Measurements from ENCODE around the gene DNAJC5. TPM values are rescaled to one million over a fixed set of nuclear protein-coding genes. Genes with fewer than 3 reads are reported as not detected.

DNAJC5 gene
- total and polyA plus RNA-seq, 9 of the 15 experiments (the other 6 are each of a cell fraction or from before 2014, with no cell fraction given), result 0.95 to 42.8 (median 23.4) TPM

GRCh38 chr20:63935447-63935846, 40.5 kb downstream of the DNAJC5 start (continued):
- no peak for TF ChIP-seq ZBTB43 (CRISPR knock-in tag; IDR thresholded peaks at IDR 0.05)
- TF ChIP-seq ASH1L (IDR thresholded peaks at IDR 0.05; ENCODE audit: borderline replicate concordance, low read depth, partially characterized antibody), result no peak
- no peak for TF ChIP-seq BHLHE40 (IDR thresholded peaks at IDR 0.05; ENCODE audit: low read length)
- TF ChIP-seq SP2 (IDR thresholded peaks at IDR 0.05; ENCODE audit: extremely low read depth, low read depth, low read length, poor library complexity, severe bottlenecking), result no peak
- TF ChIP-seq BRF1 (IDR thresholded peaks at IDR 0.05; ENCODE audit: borderline replicate concordance, extremely low read depth, insufficient read length), result no peak
- TF ChIP-seq EWSR1 (IDR thresholded peaks at IDR 0.05; ENCODE audit: borderline replicate concordance, low read depth, partially characterized antibody), result no peak
- TF ChIP-seq TBL1XR1 (IDR thresholded peaks at IDR 0.05; ENCODE audit: low read length in 2 of 2), result no peak

GRCh38 chr20:63937596-63937995, 42.7 kb downstream of the DNAJC5 start:
- POLR2A ChIA-PET, result interaction anchor here (1.0 kb wide), 1 partner anchor 14 kb away, joined by 3 read pairs; no protein-coding TSS in a partner anchor
- H3K79me2 ChIP-seq (ENCODE audit: control insufficient read depth, insufficient read depth, low read length), result peaks cover 7% of the 10 kb centered on the region
- no peaks in the 10 kb centered on the region for H3K9me1 ChIP-seq (ENCODE audit: control insufficient read depth, insufficient read depth, low read length)
- CTCF ChIA-PET (ENCODE audit: low intra/inter-chr PET ratio), result no interaction called here
- H3K4me3 ChIP-seq, result no peak overlapping the region
- TF ChIP-seq HMGN3 (IDR thresholded peaks at IDR 0.05; ENCODE audit: borderline replicate concordance, extremely low read depth, insufficient read length, low read depth, low read length) (no peak), COPS2 (conservative IDR thresholded peaks at IDR 0.05) (no peak), SNAPC5 (CRISPR knock-in tag; IDR thresholded peaks at IDR 0.05) (no peak), TEAD1 (CRISPR knock-in tag; IDR thresholded peaks at IDR 0.05) (no peak), ZBTB34 (CRISPR knock-in tag; IDR thresholded peaks at IDR 0.05) (no peak), FOXP1 (CRISPR knock-in tag; IDR thresholded peaks at IDR 0.05) (no peak), ELF1 (tag; IDR thresholded peaks at IDR 0.05) (no peak)
- DNase-seq (ENCODE audit: extremely low read depth in 1 of 4, low spot score in 3 of 4) (no peak), FAIRE-seq (peak; percentile 37), ATAC-seq (no peak)
- H3K36me3 ChIP-seq (ENCODE audit: control insufficient read depth, insufficient read depth, low read length), result peaks cover 75% of the 10 kb centered on the region; the same call in 2 of the 3 replicates
- no TSS peak for BruUV-seq (replicated peaks)
- in situ Hi-C loops (cut with MboI), result no loop called here
- no peak overlapping the region for H2AFZ ChIP-seq (ENCODE audit: low read depth, low read length)
- intact Hi-C loops (cut with micrococcal nuclease), result no loop called here
- peaks cover 4 to 54% of the 10 kb centered on the region in 2 experiments; a peak in 3 of 5 replicates for H3K4me1 ChIP-seq (replicated peaks in 1 of 2; ENCODE audit: control insufficient read depth in 2 of 2, insufficient read depth in 2 of 2, low read length in 2 of 2)
- H3K9ac ChIP-seq (ENCODE audit: insufficient read depth in 1 of 2, low read depth in 2 of 2, low read length in 2 of 2), result no peak overlapping the region
- no peaks in the 10 kb centered on the region for H3K27me3 ChIP-seq (ENCODE audit: control insufficient read depth in 2 of 2, insufficient read depth in 2 of 2, low read length in 2 of 2)
- WGBS (ENCODE audit: insufficient coverage, low coverage, missing lambda C conversion rate), result 93% methylated on average over 14 of the region's 14 CpGs
- no peak overlapping the region for H3K4me2 ChIP-seq (ENCODE audit: insufficient read depth, low read length)
- H3K27ac ChIP-seq (ENCODE audit: extremely low read depth, low read depth, low read length), result no peak overlapping the region
- H3K9me3 ChIP-seq (replicated peaks; ENCODE audit: control insufficient read depth, insufficient read depth, low read depth, low read length), result no peaks in the 10 kb centered on the region; the same call in 1 of the 2 replicates
- peaks cover 11% of the 10 kb centered on the region for H4K20me1 ChIP-seq (replicated peaks; ENCODE audit: control insufficient read depth, insufficient read depth, low read length)
